Hematopoietic multipotent progenitor cell treated with erythropoietin and hydrocortisone succinate and interleukin-3 and kit ligand, for 6 days (in vitro differentiated cells): ENCODE results near the gene TMEM109.
A peak's percentile ranks its signal among the peaks of the same experiment; 100 is the strongest.

Source experiments
- DNase-seq: peaks from one replicate; pipeline ENCODE4 v3.0.0-alpha.2; 2015

TMEM109 gene

GRCh38 chr11:60928563-60929001, 14.6 kb downstream of the TMEM109 start:
- no peak for DNase-seq

GRCh38 chr11:60929764-60930163, 15.8 kb downstream of the TMEM109 start:
- no peak for DNase-seq

- no peak for DNase-seq
Measured at GRCh38 chr11:60930394-60930793, 16.4 kb downstream of the TMEM109 start.

GRCh38 chr11:60931917-60932316, 18.0 kb downstream of the TMEM109 start:
- DNase-seq, result no peak

GRCh38 chr11:60932605-60933356, 18.8 kb downstream of the TMEM109 start:
- DNase-seq, result no peak

- DNase-seq, result no peak
Measured at GRCh38 chr11:60933416-60934123, 19.6 kb downstream of the TMEM109 start.

- no peak for DNase-seq
Measured at GRCh38 chr11:60934124-60934789, 20.3 kb downstream of the TMEM109 start.

GRCh38 chr11:60934790-60935605, 21.0 kb downstream of the TMEM109 start:
- no peak for DNase-seq

- DNase-seq, result no peak
Measured at GRCh38 chr11:60935676-60936442, 21.9 kb downstream of the TMEM109 start.

- no peak for DNase-seq
Measured at GRCh38 chr11:60936467-60937143, 22.6 kb downstream of the TMEM109 start.

GRCh38 chr11:60937144-60937527, 23.2 kb downstream of the TMEM109 start:
- no peak for DNase-seq

GRCh38 chr11:60937811-60938210, 23.9 kb downstream of the TMEM109 start:
- no peak for DNase-seq

- DNase-seq, result no peak
Measured at GRCh38 chr11:60938500-60938899, 24.5 kb downstream of the TMEM109 start.

GRCh38 chr11:60939301-60939700, 25.3 kb downstream of the TMEM109 start:
- DNase-seq, result no peak

GRCh38 chr11:60939855-60940254, 25.9 kb downstream of the TMEM109 start:
- no peak for DNase-seq

GRCh38 chr11:60941371-60942119, 27.6 kb downstream of the TMEM109 start:
- DNase-seq, result no peak

- DNase-seq, result no peak
Measured at GRCh38 chr11:60942219-60942618, 28.3 kb downstream of the TMEM109 start.

- no peak for DNase-seq
Measured at GRCh38 chr11:60942970-60943565, 29.1 kb downstream of the TMEM109 start.

GRCh38 chr11:60944490-60945294, 30.7 kb downstream of the TMEM109 start:
- peak; percentile 53 for DNase-seq

- peak; percentile 57 for DNase-seq
Measured at GRCh38 chr11:60945295-60945667, 31.3 kb downstream of the TMEM109 start.
